Measurements from ENCODE around the gene FTH1. TPM values are rescaled to one million over a fixed set of nuclear protein-coding genes. Genes with fewer than 3 reads are reported as not detected.

FTH1 gene
- total and polyA plus RNA-seq, 2 of the 13 experiments (the other 11 are each of a cell fraction or from before 2014, with no cell fraction given), result 607 to 760 TPM

DNA sequence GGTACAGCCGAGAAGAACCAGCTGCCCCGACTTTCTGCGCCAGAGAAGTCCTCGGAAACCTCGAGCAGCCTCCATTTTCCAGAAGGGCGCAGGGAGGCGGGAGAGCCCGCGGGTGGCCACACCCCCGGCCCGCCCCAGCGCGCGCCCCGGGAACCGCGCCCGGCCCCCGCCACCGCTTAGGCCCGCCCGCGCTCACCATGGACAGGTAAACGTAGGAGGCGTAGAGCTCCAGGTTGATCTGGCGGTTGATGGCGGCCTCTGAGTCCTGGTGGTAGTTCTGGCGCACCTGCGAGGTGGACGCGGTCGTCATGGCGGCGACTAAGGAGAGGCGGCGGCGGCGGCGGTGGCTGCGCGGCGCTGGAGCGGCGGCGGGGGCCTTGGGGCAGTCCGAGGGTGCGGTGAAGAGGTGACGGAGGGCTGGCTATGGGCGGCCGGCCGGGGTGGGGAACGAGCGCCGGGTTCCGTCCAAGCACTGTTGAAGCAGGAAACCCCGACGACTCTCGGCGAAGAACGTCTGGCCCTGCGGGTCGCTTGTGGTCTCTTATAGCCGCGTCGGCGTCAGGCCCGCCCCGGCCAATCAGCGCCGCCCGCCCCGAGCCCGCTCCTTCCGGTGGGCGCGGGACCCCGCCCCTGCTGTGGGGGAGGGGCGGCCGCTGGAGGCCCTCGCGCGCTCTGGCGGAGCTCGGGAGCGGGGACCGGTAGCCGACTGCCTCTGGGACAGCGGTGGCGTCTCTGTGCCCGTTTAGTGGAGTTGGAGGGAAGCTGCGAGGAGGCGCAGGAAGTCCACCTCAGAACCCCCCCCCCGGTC is at the start of gene FTH1 (continued):
- TF ChIP-seq, protein P1, sequence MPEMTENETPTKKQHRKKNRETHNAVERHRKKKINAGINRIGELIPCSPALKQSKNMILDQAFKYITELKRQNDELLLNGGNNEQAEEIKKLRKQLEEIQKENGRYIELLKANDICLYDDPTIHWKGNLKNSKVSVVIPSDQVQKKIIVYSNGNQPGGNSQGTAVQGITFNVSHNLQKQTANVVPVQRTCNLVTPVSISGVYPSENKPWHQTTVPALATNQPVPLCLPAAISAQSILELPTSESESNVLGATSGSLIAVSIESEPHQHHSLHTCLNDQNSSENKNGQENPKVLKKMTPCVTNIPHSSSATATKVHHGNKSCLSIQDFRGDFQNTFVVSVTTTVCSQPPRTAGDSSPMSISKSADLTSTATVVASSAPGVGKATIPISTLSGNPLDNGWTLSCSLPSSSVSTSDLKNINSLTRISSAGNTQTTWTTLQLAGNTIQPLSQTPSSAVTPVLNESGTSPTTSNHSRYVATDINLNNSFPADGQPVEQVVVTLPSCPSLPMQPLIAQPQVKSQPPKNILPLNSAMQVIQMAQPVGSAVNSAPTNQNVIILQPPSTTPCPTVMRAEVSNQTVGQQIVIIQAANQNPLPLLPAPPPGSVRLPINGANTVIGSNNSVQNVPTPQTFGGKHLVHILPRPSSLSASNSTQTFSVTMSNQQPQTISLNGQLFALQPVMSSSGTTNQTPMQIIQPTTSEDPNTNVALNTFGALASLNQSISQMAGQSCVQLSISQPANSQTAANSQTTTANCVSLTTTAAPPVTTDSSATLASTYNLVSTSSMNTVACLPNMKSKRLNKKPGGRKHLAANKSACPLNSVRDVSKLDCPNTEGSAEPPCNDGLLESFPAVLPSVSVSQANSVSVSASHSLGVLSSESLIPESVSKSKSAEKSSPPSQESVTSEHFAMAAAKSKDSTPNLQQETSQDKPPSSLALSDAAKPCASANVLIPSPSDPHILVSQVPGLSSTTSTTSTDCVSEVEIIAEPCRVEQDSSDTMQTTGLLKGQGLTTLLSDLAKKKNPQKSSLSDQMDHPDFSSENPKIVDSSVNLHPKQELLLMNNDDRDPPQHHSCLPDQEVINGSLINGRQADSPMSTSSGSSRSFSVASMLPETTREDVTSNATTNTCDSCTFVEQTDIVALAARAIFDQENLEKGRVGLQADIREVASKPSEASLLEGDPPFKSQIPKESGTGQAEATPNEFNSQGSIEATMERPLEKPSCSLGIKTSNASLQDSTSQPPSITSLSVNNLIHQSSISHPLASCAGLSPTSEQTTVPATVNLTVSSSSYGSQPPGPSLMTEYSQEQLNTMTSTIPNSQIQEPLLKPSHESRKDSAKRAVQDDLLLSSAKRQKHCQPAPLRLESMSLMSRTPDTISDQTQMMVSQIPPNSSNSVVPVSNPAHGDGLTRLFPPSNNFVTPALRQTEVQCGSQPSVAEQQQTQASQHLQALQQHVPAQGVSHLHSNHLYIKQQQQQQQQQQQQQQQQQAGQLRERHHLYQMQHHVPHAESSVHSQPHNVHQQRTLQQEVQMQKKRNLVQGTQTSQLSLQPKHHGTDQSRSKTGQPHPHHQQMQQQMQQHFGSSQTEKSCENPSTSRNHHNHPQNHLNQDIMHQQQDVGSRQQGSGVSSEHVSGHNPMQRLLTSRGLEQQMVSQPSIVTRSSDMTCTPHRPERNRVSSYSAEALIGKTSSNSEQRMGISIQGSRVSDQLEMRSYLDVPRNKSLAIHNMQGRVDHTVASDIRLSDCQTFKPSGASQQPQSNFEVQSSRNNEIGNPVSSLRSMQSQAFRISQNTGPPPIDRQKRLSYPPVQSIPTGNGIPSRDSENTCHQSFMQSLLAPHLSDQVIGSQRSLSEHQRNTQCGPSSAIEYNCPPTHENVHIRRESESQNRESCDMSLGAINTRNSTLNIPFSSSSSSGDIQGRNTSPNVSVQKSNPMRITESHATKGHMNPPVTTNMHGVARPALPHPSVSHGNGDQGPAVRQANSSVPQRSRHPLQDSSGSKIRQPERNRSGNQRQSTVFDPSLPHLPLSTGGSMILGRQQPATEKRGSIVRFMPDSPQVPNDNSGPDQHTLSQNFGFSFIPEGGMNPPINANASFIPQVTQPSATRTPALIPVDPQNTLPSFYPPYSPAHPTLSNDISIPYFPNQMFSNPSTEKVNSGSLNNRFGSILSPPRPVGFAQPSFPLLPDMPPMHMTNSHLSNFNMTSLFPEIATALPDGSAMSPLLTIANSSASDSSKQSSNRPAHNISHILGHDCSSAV (CRISPR knock-in tag; IDR thresholded peaks at IDR 0.05; ENCODE audit: borderline replicate concordance), result no peak
- TF ChIP-seq ZNF230 (CRISPR knock-in tag; IDR thresholded peaks at IDR 0.05) (no peak; the same call in 1 of the 2 replicates), GTF3A (CRISPR knock-in tag; conservative IDR thresholded peaks at IDR 0.05) (no peak), MIXL1 (CRISPR knock-in tag; IDR thresholded peaks at IDR 0.05) (no peak), MTA3 (CRISPR knock-in tag; IDR thresholded peaks at IDR 0.05) (no peak), BRCA1 (CRISPR knock-in tag; IDR thresholded peaks at IDR 0.05) (peak; percentile 78; the same call in 1 of the 2 replicates), ARNT (IDR thresholded peaks at IDR 0.05) (no peak), CREB1 (IDR thresholded peaks at IDR 0.05) (no peak; the same call in 1 of the 2 replicates), CREB1 (CRISPR knock-in tag; IDR thresholded peaks at IDR 0.05) (no peak), POLR2A (IDR thresholded peaks at IDR 0.05; ENCODE audit: insufficient read depth in 1 of 2, low read depth in 2 of 2, low read length in 2 of 2) (peak; percentile 90 to 95), ERF (CRISPR knock-in tag; IDR thresholded peaks at IDR 0.05) (peak; percentile 81), SP1 (IDR thresholded peaks at IDR 0.05) (no peak), SP1 (CRISPR knock-in tag; IDR thresholded peaks at IDR 0.05) (peak; percentile 86), ZNF350 (CRISPR knock-in tag; IDR thresholded peaks at IDR 0.05; ENCODE audit: borderline replicate concordance, low read depth) (no peak), SALL1 (CRISPR knock-in tag; IDR thresholded peaks at IDR 0.05) (peak; percentile 84), SAP130 (CRISPR knock-in tag; IDR thresholded peaks at IDR 0.05; ENCODE audit: low read depth) (peak; percentile 74), ZNF841 (CRISPR knock-in tag; IDR thresholded peaks at IDR 0.05; ENCODE audit: borderline replicate concordance) (peak; percentile 79; the same call in 1 of the 2 replicates), ISL2 (CRISPR knock-in tag; IDR thresholded peaks at IDR 0.05) (peak; percentile 53; the same call in 1 of the 2 replicates), MBNL3 (CRISPR knock-in tag; conservative IDR thresholded peaks at IDR 0.05) (no peak)
- TF ChIP-seq, protein P2, sequence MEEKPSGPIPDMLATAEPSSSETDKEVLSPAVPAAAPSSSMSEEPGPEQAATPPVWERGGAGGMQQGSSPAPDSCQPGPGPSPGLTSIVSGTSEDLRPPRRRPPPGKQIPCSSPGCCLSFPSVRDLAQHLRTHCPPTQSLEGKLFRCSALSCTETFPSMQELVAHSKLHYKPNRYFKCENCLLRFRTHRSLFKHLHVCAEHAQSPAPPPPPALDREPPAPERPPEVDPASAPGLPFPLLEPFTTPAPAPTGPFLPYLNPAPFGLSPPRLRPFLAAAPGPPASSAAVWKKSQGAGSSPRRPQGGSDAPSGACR (CRISPR knock-in tag; IDR thresholded peaks at IDR 0.05), result no peak
- TF ChIP-seq, protein P3, sequence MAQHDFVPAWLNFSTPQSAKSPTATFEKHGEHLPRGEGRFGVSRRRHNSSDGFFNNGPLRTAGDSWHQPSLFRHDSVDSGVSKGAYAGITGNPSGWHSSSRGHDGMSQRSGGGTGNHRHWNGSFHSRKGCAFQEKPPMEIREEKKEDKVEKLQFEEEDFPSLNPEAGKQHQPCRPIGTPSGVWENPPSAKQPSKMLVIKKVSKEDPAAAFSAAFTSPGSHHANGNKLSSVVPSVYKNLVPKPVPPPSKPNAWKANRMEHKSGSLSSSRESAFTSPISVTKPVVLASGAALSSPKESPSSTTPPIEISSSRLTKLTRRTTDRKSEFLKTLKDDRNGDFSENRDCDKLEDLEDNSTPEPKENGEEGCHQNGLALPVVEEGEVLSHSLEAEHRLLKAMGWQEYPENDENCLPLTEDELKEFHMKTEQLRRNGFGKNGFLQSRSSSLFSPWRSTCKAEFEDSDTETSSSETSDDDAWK (CRISPR knock-in tag; IDR thresholded peaks at IDR 0.05), result no peak

Data from HepG2 (cell line).